Hepatocyte (in vitro differentiated cells): ENCODE measurements around the gene STAB2. TPM values are rescaled to one million over a fixed set of nuclear protein-coding genes. Genes with fewer than 3 reads are reported as not detected.

Experiments
- DNase-seq: peaks from one replicate; pipeline ENCODE4 v3.0.0-alpha.2; 2016; ENCODE audit warnings: low spot score
- H2AFZ ChIP-seq: fragments of 200-600 bp; sonication (generic); 2 replicates; pipeline ENCODE4 v1.6.0; 2016; ENCODE audit warnings: antibody characterized with exemption, mild to moderate bottlenecking
- H3K27ac ChIP-seq: fragments of 200-600 bp; sonication (generic); 2 replicates; pipeline ENCODE4 v1.5.1; 2016; ENCODE audit warnings: mild to moderate bottlenecking
- H3K27me3 ChIP-seq: fragments of 200-600 bp; sonication (generic); 2 replicates; pipeline ENCODE4 v1.6.1; 2016
- H3K36me3 ChIP-seq: fragments of 200-600 bp; sonication (generic); replicated peaks from 2 replicates; pipeline ENCODE4 v1.5.1; 2016; ENCODE audit warnings: low read depth; ENCODE audit not compliant: insufficient read depth
- H3K4me1 ChIP-seq: fragments of 200-600 bp; sonication (generic); 2 replicates; pipeline ENCODE4 v1.5.1; 2016; ENCODE audit warnings: mild to moderate bottlenecking, moderate library complexity; ENCODE audit not compliant: insufficient read depth
- H3K4me2 ChIP-seq: fragments of 200-600 bp; sonication (generic); 2 replicates; pipeline ENCODE4 v1.6.0; 2016
- H3K4me3 ChIP-seq: fragments of 200-600 bp; sonication (generic); 2 replicates; pipeline ENCODE4 v1.5.1; 2016; ENCODE audit warnings: mild to moderate bottlenecking
- H3K79me2 ChIP-seq: fragments of 200-600 bp; sonication (generic); 2 replicates; pipeline ENCODE4 v1.6.0; 2017; ENCODE audit warnings: mild to moderate bottlenecking
- H3K9me2 ChIP-seq: fragments of 200-600 bp; sonication (generic); replicated peaks from 2 replicates; pipeline ENCODE4 v1.6.0; 2017; ENCODE audit warnings: mild to moderate bottlenecking; ENCODE audit not compliant: insufficient read depth
- H3K9me3 ChIP-seq: fragments of 200-600 bp; sonication (generic); 2 replicates; pipeline ENCODE4 v1.5.1; 2016; ENCODE audit warnings: low read depth, mild to moderate bottlenecking
- H4K20me1 ChIP-seq: fragments of 200-600 bp; sonication (generic); 2 replicates; pipeline ENCODE4 v1.6.0; 2016; ENCODE audit warnings: mild to moderate bottlenecking; ENCODE audit not compliant: insufficient read depth, poor library complexity, severe bottlenecking
- CTCF ChIP-seq: fragments of 200-600 bp; sonication (generic); IDR thresholded peaks from 2 replicates; pipeline ENCODE4 v1.5.1; 2016; ENCODE audit warnings: antibody characterized with exemption, mild to moderate bottlenecking; ENCODE audit not compliant: poor library complexity
- EZH2 ChIP-seq: fragments of 200-600 bp; sonication (generic); IDR thresholded peaks from 2 replicates; pipeline ENCODE4 v1.6.1; 2016; ENCODE audit warnings: antibody characterized with exemption, mild to moderate bottlenecking, borderline replicate concordance
- EZH2phosphoT487 ChIP-seq: fragments of 200-600 bp; sonication (generic); IDR thresholded peaks from one replicate; pipeline ENCODE4 v1.6.1; 2018; ENCODE audit warnings: antibody characterized with exemption, mild to moderate bottlenecking, low read depth, moderate library complexity; ENCODE audit not compliant: unreplicated experiment, severe bottlenecking
- WGBS: methylation state at CpG from one replicate; pipeline ENCODE4 v1.1.6; 2016; ENCODE audit warnings: low lambda C conversion rate; ENCODE audit errors: missing lambda C conversion rate; 5-methylcytosine and 5-hydroxymethylcytosine counted together
- polyA plus RNA-seq: library from polyadenylated mRNA; unstranded; fragments of >200 nt; fragmentation: Nextera tagmentation; extraction: Ambion mirVana; gene quantifications from 2 replicates; pipeline ENCODE4 v1.2.1, GENCODE V29; 2016
- total RNA-seq: library from RNA; depleted of rRNA; stranded (reverse); fragments of >200 nt; gene quantifications from 2 replicates; pipeline ENCODE4 v1.2.3, GENCODE V29; 2014

STAB2 gene
- total and polyA plus RNA-seq, 2 experiments from 2014 or later: not detected

DNA sequence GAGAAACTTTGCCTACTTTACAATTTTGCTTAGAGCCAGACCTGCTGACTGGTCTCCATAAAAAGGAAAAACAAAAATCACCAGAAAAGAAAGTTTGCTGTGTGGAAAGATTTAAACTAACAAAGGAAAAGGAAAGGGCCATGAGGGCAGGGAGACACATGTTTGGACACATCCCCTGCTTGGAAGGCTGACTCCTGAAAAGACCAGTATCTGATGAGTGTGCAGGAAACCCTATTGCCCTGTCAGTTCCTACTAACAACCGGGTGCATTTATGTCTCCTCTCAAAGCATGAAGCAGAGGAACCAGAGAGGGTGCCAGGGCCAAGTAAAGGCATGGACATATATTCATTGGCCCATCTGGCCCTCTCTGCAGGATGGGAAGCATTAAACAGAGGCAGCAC lies 7.0 kb upstream of the STAB2 start:
- H3K27ac ChIP-seq: no peak overlapping the region
- TF ChIP-seq EZH2 (no peak), EZH2phosphoT487 (no peak), CTCF (no peak)
- H3K4me2 ChIP-seq: no peak overlapping the region
- no peaks in the 10 kb centered on the region for H3K4me1 ChIP-seq
- H3K79me2 ChIP-seq: no peaks in the 10 kb centered on the region
- DNase-seq: no peak
- no peak overlapping the region for H2AFZ ChIP-seq
- no peaks in the 10 kb centered on the region for H4K20me1 ChIP-seq
- no peaks in the 10 kb centered on the region for H3K9me3 ChIP-seq
- H3K36me3 ChIP-seq: no peaks in the 10 kb centered on the region
- no peaks in the 10 kb centered on the region for H3K9me2 ChIP-seq
- WGBS: 80% methylated on average over 1 of the region's 1 CpG
- peaks cover 30% of the 10 kb centered on the region for H3K27me3 ChIP-seq
- no peak overlapping the region for H3K4me3 ChIP-seq

- H3K9me2 ChIP-seq: no peaks in the 10 kb centered on the region
- no peak overlapping the region for H3K27ac ChIP-seq
- DNase-seq: no peak
- H3K4me1 ChIP-seq: no peaks in the 10 kb centered on the region
- H4K20me1 ChIP-seq: no peaks in the 10 kb centered on the region
- H3K4me3 ChIP-seq: no peak overlapping the region
- no peaks in the 10 kb centered on the region for H3K79me2 ChIP-seq
- H3K36me3 ChIP-seq: no peaks in the 10 kb centered on the region
- 68% methylated on average over 1 of the region's 1 CpG for WGBS
- no peak overlapping the region for H3K4me2 ChIP-seq
- H3K27me3 ChIP-seq: peaks cover 30% of the 10 kb centered on the region
- H3K9me3 ChIP-seq: no peaks in the 10 kb centered on the region
- no peak overlapping the region for H2AFZ ChIP-seq
- TF ChIP-seq EZH2phosphoT487 (no peak), EZH2 (no peak), CTCF (no peak)
Observed at GRCh38 chr12:103583008-103583407, 4.1 kb upstream of the STAB2 start.

DNA sequence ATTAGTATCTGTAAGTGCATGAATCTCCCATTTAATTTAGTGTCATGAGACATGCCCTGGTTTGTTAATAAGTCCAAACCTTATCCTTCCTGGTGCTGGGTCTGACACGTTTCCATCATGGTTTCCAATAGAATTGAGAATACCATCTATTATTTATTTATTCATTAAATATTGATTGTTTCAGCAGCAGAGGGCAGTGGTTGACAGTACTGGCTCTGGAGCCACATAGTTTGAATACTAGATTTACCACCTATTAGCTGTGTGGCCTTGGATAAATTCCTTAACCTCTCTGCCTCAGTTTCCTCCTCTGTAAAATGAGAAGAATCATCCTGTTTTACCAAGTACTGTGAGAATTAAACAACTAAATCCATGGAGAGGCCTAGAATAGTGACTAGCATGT lies 941 bp upstream of the STAB2 start:
- no peaks in the 10 kb centered on the region for H3K9me3 ChIP-seq
- no peaks in the 10 kb centered on the region for H4K20me1 ChIP-seq
- H3K27me3 ChIP-seq: peaks cover 5% of the 10 kb centered on the region
- WGBS: 84% methylated on average over 1 of the region's 1 CpG
- H3K79me2 ChIP-seq: no peaks in the 10 kb centered on the region
- no peak overlapping the region for H3K4me3 ChIP-seq
- no peaks in the 10 kb centered on the region for H3K36me3 ChIP-seq
- H3K27ac ChIP-seq: no peak overlapping the region
- TF ChIP-seq EZH2phosphoT487 (no peak), CTCF (peak; percentile 14)
- DNase-seq: no peak
- H2AFZ ChIP-seq: no peak overlapping the region
- H3K9me2 ChIP-seq: no peaks in the 10 kb centered on the region
- H3K4me1 ChIP-seq: no peaks in the 10 kb centered on the region
- H3K4me2 ChIP-seq: no peak overlapping the region

GRCh38 chr12:103588680-103589079 lies 1.6 kb downstream of the STAB2 start:
- H3K4me3 ChIP-seq: no peak overlapping the region
- no peak overlapping the region for H3K4me2 ChIP-seq
- TF ChIP-seq CTCF (no peak), EZH2 (no peak), EZH2phosphoT487 (no peak)
- no peaks in the 10 kb centered on the region for H3K9me2 ChIP-seq
- no peaks in the 10 kb centered on the region for H3K79me2 ChIP-seq
- H2AFZ ChIP-seq: no peak overlapping the region
- no peaks in the 10 kb centered on the region for H3K9me3 ChIP-seq
- peaks cover 7% of the 10 kb centered on the region for H3K27me3 ChIP-seq
- H3K36me3 ChIP-seq: no peaks in the 10 kb centered on the region
- no peaks in the 10 kb centered on the region for H4K20me1 ChIP-seq
- no peak for DNase-seq
- no peaks in the 10 kb centered on the region for H3K4me1 ChIP-seq
- H3K27ac ChIP-seq: no peak overlapping the region
